GM12875 (cell line): Measurements from ENCODE around the gene DHDH.

Experiments used
- H3K4me3 ChIP-seq: one replicate; pipeline ENCODE4 v1.5.1; 2011; ENCODE audit warnings: low read depth, low read length, control low read depth
- CTCF ChIP-seq: IDR thresholded peaks from 2 replicates; pipeline ENCODE4 v1.5.1; 2011; ENCODE audit warnings: low read depth, mild to moderate bottlenecking, control low read depth, inconsistent platforms, low read length, moderate library complexity, borderline replicate concordance; ENCODE audit not compliant: insufficient read depth

The DHDH gene

DNA sequence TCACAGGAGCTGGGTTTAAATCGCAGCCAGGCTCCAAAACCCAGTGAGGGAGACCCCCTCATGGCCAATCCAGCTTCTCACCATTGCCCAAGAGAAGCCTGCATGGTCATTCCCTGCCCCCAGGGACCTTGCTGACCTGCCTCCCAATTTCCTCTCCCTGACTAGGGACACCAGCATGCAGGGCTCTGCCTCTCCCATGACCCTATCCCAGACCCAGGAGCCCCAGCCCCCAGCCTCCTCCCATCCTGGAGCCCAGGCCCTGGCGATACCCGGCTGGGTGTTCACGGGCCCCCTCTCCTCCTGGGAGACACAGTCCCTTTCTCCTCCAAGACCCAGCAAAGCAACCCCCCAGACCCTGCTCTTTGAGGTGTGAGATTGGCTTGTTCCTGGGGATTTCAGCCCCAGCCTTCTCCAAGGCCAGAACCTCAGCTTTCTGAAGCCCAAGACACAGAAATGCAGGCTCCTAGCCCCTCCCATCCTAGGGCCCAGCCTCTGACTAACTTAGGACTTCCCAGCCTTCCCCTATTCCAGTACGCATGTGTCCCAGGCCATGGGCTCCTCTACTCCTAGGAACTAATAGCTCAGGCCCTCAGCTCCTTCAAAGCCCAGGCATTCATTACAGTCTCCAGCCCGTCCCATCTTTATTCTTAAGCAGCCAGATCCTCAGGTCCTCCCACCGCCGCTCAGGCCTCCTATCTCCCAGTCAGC, 58.5 kb downstream of the DHDH start:
- TF ChIP-seq CTCF = no peak
- H3K4me3 ChIP-seq = peak overlapping the region; percentile 75

DNA sequence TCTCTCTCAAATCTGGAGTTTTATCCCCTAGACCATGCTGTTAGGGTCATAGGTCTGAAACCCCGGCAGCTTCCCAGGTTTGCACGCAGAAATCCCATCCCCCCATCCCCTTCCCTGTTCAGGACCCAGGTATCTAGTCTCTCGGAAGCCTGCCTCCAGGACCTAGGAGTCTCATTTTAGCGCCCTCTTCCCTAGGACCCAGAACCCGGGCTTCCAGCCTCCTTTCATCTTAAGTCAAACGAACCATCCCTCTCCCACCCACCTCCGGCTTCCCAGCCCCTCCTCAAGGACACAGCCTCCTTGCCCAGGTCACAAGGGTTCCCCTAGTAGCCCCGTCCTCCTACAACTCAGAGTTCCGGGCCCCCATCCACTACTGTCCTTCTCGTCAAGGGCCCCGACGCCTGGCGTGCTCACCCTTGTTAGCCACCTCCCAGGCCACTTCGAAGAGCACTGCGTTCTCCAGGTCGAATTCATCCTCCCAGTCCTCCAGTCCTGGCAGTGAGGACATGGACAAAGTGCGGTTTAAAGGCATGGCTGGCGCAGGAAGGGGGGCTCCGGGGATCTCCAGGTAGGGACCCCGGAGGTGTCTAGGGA, 59.2 kb downstream of the DHDH start:
- no peak for TF ChIP-seq CTCF
- peak overlapping the region; percentile 75 for H3K4me3 ChIP-seq

- H3K4me3 ChIP-seq = peak within 1 kb of the TSS; percentile 83
- TF ChIP-seq CTCF = peak; percentile 99
These were observed 59.9 kb downstream of the DHDH start, which contains the start of the genes GYS1 and RUVBL2 for GRCh38 chr19:48993175-48994034. Gene GYS1 (minus strand): TSS chr19:48993309. CDS start chr19:48993112, 197 bp downstream. Gene RUVBL2 (plus strand): TSS chr19:48993887. CDS start chr19:48993912, 25 bp downstream.

DNA sequence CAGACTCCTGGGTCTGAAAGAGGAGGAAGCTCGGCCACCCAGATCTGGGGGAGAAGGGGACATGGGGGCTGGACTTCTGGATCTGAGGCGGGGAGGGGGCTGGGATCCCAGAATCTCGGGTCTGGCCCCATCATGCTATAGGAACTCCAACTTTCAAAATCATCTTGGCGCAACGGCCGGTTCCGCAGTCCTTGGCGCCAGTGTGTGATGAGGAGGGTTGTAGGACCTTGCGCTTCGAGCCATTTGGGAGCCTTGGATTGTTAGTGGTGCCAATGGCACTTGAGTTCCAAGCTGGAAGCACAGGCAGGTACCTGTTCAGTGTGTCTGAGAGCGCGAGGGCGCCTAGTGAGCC, 60.5 kb downstream of the DHDH start:
- TF ChIP-seq CTCF = no peak
- H3K4me3 ChIP-seq = peak overlapping the region; percentile 83
